ENCODE data around the gene IQCE.

Gene IQCE

GRCh38 chr7:2637066-2637471 lies 78.3 kb downstream of the IQCE start:
- DNase-seq: no peak

GRCh38 chr7:2637505-2638223 lies 78.9 kb downstream of the IQCE start:
- DNase-seq: no peak

- DNase-seq: no peak
Measured at GRCh38 chr7:2638224-2638991, 79.6 kb downstream of the IQCE start.

GRCh38 chr7:2639181-2639681 lies 80.5 kb downstream of the IQCE start:
- DNase-seq: no peak

- no peak for DNase-seq
Measured at GRCh38 chr7:2639695-2640481, 81.1 kb downstream of the IQCE start.

GRCh38 chr7:2640482-2640830 lies 81.7 kb downstream of the IQCE start:
- no peak for DNase-seq

- no peak for DNase-seq
Measured at GRCh38 chr7:2640846-2641316, 82.1 kb downstream of the IQCE start.

- DNase-seq: no peak
Measured at GRCh38 chr7:2641406-2642393, 82.9 kb downstream of the IQCE start.

GRCh38 chr7:2643386-2644219 lies 84.8 kb downstream of the IQCE start:
- DNase-seq: no peak

GRCh38 chr7:2644220-2644561 lies 85.4 kb downstream of the IQCE start:
- DNase-seq: no peak

GRCh38 chr7:2644562-2645273 lies 85.9 kb downstream of the IQCE start:
- DNase-seq: no peak

GRCh38 chr7:2645274-2645868 lies 86.6 kb downstream of the IQCE start:
- peak; percentile 17 for DNase-seq

- no peak for DNase-seq
Measured at GRCh38 chr7:2646336-2646679, 87.5 kb downstream of the IQCE start.

GRCh38 chr7:2646680-2647571 lies 88.1 kb downstream of the IQCE start:
- DNase-seq: no peak

GRCh38 chr7:2647594-2648172 lies 88.9 kb downstream of the IQCE start:
- DNase-seq: no peak

GRCh38 chr7:2649139-2649838 lies 90.5 kb downstream of the IQCE start:
- DNase-seq: no peak

GRCh38 chr7:2649991-2650390 lies 91.2 kb downstream of the IQCE start:
- no peak for DNase-seq

- DNase-seq: no peak
Measured at GRCh38 chr7:2650451-2650850, 91.7 kb downstream of the IQCE start.

All from stimulated activated CD4-positive, alpha-beta T cell treated with anti-CD3 and anti-CD28 coated beads, Interleukin-4, amount 100 ng/mL, for 24 hours (primary cell).